ENCODE data around the gene PRUNE2. TPM values are rescaled to one million over a fixed set of nuclear protein-coding genes. Genes with fewer than 3 reads are reported as not detected.

Gene PRUNE2
- total RNA-seq, 1 donor from 2014 or later, result 6.7 TPM

- Mint-ChIP-seq H3K36me3 (ENCODE audit: low read depth, unreplicated experiment) (no peaks in the 10 kb centered on the region), H3K4me1 (ENCODE audit: unreplicated experiment) (no peaks in the 10 kb centered on the region), H3K9me3 (ENCODE audit: unreplicated experiment) (no peaks in the 10 kb centered on the region), H3K4me3 (ENCODE audit: unreplicated experiment) (no peak overlapping the region), H3K27me3 (ENCODE audit: unreplicated experiment) (no peaks in the 10 kb centered on the region), H3K27ac (ENCODE audit: unreplicated experiment) (no peak overlapping the region)
- TF ChIP-seq CTCF (IDR thresholded peaks at IDR 0.05; ENCODE audit: unreplicated experiment), result no peak
- DNase-seq (ENCODE audit: low spot score), result no peak
These were observed 37.1 kb upstream of the PRUNE2 start for GRCh38 chr9:76943054-76943453.

- H3K27ac Mint-ChIP-seq (ENCODE audit: unreplicated experiment), result no peak overlapping the region
- no peak for TF ChIP-seq CTCF (IDR thresholded peaks at IDR 0.05; ENCODE audit: unreplicated experiment)
- H3K9me3 Mint-ChIP-seq (ENCODE audit: unreplicated experiment), result no peaks in the 10 kb centered on the region
- peaks cover 2% of the 10 kb centered on the region for H3K27me3 Mint-ChIP-seq (ENCODE audit: unreplicated experiment)
- no peak overlapping the region for H3K4me3 Mint-ChIP-seq (ENCODE audit: unreplicated experiment)
- no peaks in the 10 kb centered on the region for H3K36me3 Mint-ChIP-seq (ENCODE audit: low read depth, unreplicated experiment)
- no peaks in the 10 kb centered on the region for H3K4me1 Mint-ChIP-seq (ENCODE audit: unreplicated experiment)
- no peak for DNase-seq (ENCODE audit: low spot score)
These were observed 26.8 kb upstream of the PRUNE2 start for GRCh38 chr9:76932757-76933156.

GRCh38 chr9:76932265-76932664 lies 26.4 kb upstream of the PRUNE2 start:
- Mint-ChIP-seq H3K27me3 (ENCODE audit: unreplicated experiment) (peaks cover 2% of the 10 kb centered on the region), H3K36me3 (ENCODE audit: low read depth, unreplicated experiment) (no peaks in the 10 kb centered on the region), H3K9me3 (ENCODE audit: unreplicated experiment) (no peaks in the 10 kb centered on the region), H3K4me1 (ENCODE audit: unreplicated experiment) (no peaks in the 10 kb centered on the region), H3K4me3 (ENCODE audit: unreplicated experiment) (no peak overlapping the region), H3K27ac (ENCODE audit: unreplicated experiment) (no peak overlapping the region)
- DNase-seq (ENCODE audit: low spot score), result no peak
- no peak for TF ChIP-seq CTCF (IDR thresholded peaks at IDR 0.05; ENCODE audit: unreplicated experiment)

- DNase-seq (ENCODE audit: low spot score), result no peak
- Mint-ChIP-seq H3K27ac (ENCODE audit: unreplicated experiment) (no peak overlapping the region), H3K9me3 (ENCODE audit: unreplicated experiment) (no peaks in the 10 kb centered on the region), H3K4me1 (ENCODE audit: unreplicated experiment) (no peaks in the 10 kb centered on the region), H3K4me3 (ENCODE audit: unreplicated experiment) (no peak overlapping the region), H3K27me3 (ENCODE audit: unreplicated experiment) (peaks cover 2% of the 10 kb centered on the region), H3K36me3 (ENCODE audit: low read depth, unreplicated experiment) (no peaks in the 10 kb centered on the region)
- TF ChIP-seq CTCF (IDR thresholded peaks at IDR 0.05; ENCODE audit: unreplicated experiment), result no peak
These were observed 21.8 kb upstream of the PRUNE2 start for GRCh38 chr9:76927540-76928240.

GRCh38 chr9:76926846-76927245 lies 20.9 kb upstream of the PRUNE2 start:
- Mint-ChIP-seq H3K27me3 (ENCODE audit: unreplicated experiment) (peaks cover 2% of the 10 kb centered on the region), H3K4me1 (ENCODE audit: unreplicated experiment) (no peaks in the 10 kb centered on the region), H3K9me3 (ENCODE audit: unreplicated experiment) (no peaks in the 10 kb centered on the region), H3K4me3 (ENCODE audit: unreplicated experiment) (no peak overlapping the region), H3K36me3 (ENCODE audit: low read depth, unreplicated experiment) (no peaks in the 10 kb centered on the region), H3K27ac (ENCODE audit: unreplicated experiment) (no peak overlapping the region)
- no peak for TF ChIP-seq CTCF (IDR thresholded peaks at IDR 0.05; ENCODE audit: unreplicated experiment)
- no peak for DNase-seq (ENCODE audit: low spot score)
